Effector memory CD8-positive, alpha-beta T cell (primary cell): ENCODE results near the gene CFLAR.

Source experiments
- ATAC-seq: fragments of 150-1000 bp; cut with Tn5 transposase; replicated peaks from 2 replicates; pipeline ENCODE4 v1.10.0; 2021; ENCODE audit warnings: mild to moderate bottlenecking, moderate library complexity
- DNase-seq, 3 experiments: peaks; one replicate each; pipeline ENCODE4 v3.0.0; 2021
- H3K27ac Mint-ChIP-seq, 2 donors: one replicate each; pipeline ENCODE4 v1.8.0; 2022; ENCODE audit warnings: mild to moderate bottlenecking in 2 of 2, mixed read lengths in 2 of 2, moderate library complexity in 2 of 2
- H3K27me3 Mint-ChIP-seq, 2 donors: one replicate each; pipeline ENCODE4 v1.8.0; 2022; ENCODE audit warnings: mixed read lengths in 2 of 2
- H3K36me3 Mint-ChIP-seq: one replicate; pipeline ENCODE4 v1.8.0; 2022; ENCODE audit warnings: mild to moderate bottlenecking, moderate library complexity, mixed read lengths; ENCODE audit not compliant: insufficient read depth
- H3K4me1 Mint-ChIP-seq, 2 donors: one replicate each; pipeline ENCODE4 v1.8.0; 2022; ENCODE audit warnings: low read depth in 2 of 2, mixed read lengths in 2 of 2
- H3K4me3 Mint-ChIP-seq, 2 donors: one replicate each; pipeline ENCODE4 v1.8.0; 2022; ENCODE audit warnings: mild to moderate bottlenecking in 2 of 2, mixed read lengths in 2 of 2, moderate library complexity in 2 of 2
- H3K9me3 Mint-ChIP-seq, 2 donors: one replicate each; pipeline ENCODE4 v1.8.0; 2022; ENCODE audit warnings: mixed read lengths in 2 of 2

CFLAR gene

GRCh38 chr2:201204655-201205514, 88.9 kb downstream of the CFLAR start:
- Mint-ChIP-seq H3K27me3 (no peaks in the 10 kb centered on the region), H3K4me3 (no peak overlapping the region), H3K9me3 (no peaks in the 10 kb centered on the region), H3K4me1 (no peaks in the 10 kb centered on the region), H3K36me3 (peaks cover 17% of the 10 kb centered on the region), H3K27ac (peak overlapping the region in 1 of 2 donors; percentile 58)
- ATAC-seq = no peak
- no peak for DNase-seq

DNA sequence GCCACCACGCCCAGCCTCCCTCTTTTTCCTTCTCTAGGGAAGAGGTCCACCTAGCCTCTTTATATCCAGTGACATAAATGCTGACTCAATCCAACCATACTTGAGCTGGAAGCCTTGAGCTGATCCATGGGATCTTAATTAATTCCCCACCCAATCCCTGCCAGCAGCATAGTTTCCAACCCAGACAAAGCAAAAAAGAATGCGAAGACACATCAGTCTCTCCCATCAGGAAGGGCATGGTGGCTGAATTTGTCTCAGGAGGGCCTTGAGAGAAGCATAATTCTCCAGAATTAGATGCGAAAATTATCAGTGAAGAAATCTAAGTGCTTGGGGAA, 89.5 kb downstream of the CFLAR start:
- no peak overlapping the region for H3K4me3 Mint-ChIP-seq
- H3K27me3 Mint-ChIP-seq = no peaks in the 10 kb centered on the region
- no peak for DNase-seq
- H3K27ac Mint-ChIP-seq = peak overlapping the region in 1 of 2 donors; percentile 58
- H3K9me3 Mint-ChIP-seq = no peaks in the 10 kb centered on the region
- H3K36me3 Mint-ChIP-seq = peaks cover 11% of the 10 kb centered on the region
- no peak for ATAC-seq
- peaks cover 2% of the 10 kb centered on the region in 2 donors for H3K4me1 Mint-ChIP-seq

GRCh38 chr2:201208563-201209252, 92.7 kb downstream of the CFLAR start:
- peak overlapping the region in 1 of 2 donors; percentile 21 for H3K27ac Mint-ChIP-seq
- peaks cover 6 to 10% of the 10 kb centered on the region in 2 donors for H3K4me1 Mint-ChIP-seq
- ATAC-seq = peak; percentile 19
- H3K4me3 Mint-ChIP-seq = no peak overlapping the region
- H3K9me3 Mint-ChIP-seq = no peaks in the 10 kb centered on the region
- H3K27me3 Mint-ChIP-seq = no peaks in the 10 kb centered on the region
- peaks cover 9% of the 10 kb centered on the region for H3K36me3 Mint-ChIP-seq
- no peak for DNase-seq

DNA sequence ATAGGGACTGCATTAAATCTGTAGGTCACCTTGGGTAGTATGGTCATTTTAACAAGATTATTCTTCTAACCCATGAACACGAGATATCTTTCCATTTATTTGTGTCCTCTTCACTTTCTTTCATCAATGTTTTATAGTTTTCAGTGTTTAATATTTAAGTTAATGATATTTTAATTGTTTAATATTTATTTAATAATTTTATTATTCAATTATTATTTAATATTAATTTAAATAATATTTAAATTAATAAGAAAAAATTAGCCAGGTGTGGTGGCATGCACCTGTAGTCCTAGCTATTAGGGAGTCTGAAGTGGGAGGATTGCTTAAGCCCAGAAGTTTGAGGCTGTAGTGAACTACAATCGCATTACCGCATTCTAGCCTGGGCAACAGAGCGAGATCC, 100.0 kb downstream of the CFLAR start:
- peaks cover 19% of the 10 kb centered on the region for H3K36me3 Mint-ChIP-seq
- H3K27ac Mint-ChIP-seq = no peak overlapping the region
- ATAC-seq (no peak), DNase-seq (no peak)
- no peaks in the 10 kb centered on the region for H3K27me3 Mint-ChIP-seq
- no peak overlapping the region for H3K4me3 Mint-ChIP-seq
- H3K9me3 Mint-ChIP-seq = no peaks in the 10 kb centered on the region
- H3K4me1 Mint-ChIP-seq = peaks cover 9% of the 10 kb centered on the region in 2 donors

- peaks cover 19% of the 10 kb centered on the region for H3K36me3 Mint-ChIP-seq
- H3K4me1 Mint-ChIP-seq = peaks cover 2 to 5% of the 10 kb centered on the region in 2 donors
- H3K4me3 Mint-ChIP-seq = no peak overlapping the region
- H3K27ac Mint-ChIP-seq = no peak overlapping the region
- no peaks in the 10 kb centered on the region for H3K27me3 Mint-ChIP-seq
- no peak for ATAC-seq
- no peak for DNase-seq
- no peaks in the 10 kb centered on the region for H3K9me3 Mint-ChIP-seq
Observed at GRCh38 chr2:201216918-201217317, 101.0 kb downstream of the CFLAR start.

GRCh38 chr2:201218780-201219179, 102.8 kb downstream of the CFLAR start:
- Mint-ChIP-seq H3K36me3 (peaks cover 19% of the 10 kb centered on the region), H3K9me3 (no peaks in the 10 kb centered on the region), H3K27ac (no peak overlapping the region), H3K4me3 (no peak overlapping the region), H3K27me3 (no peaks in the 10 kb centered on the region), H3K4me1 (peaks cover 7 to 9% of the 10 kb centered on the region in 2 donors)
- no peak for DNase-seq
- ATAC-seq = no peak

DNA sequence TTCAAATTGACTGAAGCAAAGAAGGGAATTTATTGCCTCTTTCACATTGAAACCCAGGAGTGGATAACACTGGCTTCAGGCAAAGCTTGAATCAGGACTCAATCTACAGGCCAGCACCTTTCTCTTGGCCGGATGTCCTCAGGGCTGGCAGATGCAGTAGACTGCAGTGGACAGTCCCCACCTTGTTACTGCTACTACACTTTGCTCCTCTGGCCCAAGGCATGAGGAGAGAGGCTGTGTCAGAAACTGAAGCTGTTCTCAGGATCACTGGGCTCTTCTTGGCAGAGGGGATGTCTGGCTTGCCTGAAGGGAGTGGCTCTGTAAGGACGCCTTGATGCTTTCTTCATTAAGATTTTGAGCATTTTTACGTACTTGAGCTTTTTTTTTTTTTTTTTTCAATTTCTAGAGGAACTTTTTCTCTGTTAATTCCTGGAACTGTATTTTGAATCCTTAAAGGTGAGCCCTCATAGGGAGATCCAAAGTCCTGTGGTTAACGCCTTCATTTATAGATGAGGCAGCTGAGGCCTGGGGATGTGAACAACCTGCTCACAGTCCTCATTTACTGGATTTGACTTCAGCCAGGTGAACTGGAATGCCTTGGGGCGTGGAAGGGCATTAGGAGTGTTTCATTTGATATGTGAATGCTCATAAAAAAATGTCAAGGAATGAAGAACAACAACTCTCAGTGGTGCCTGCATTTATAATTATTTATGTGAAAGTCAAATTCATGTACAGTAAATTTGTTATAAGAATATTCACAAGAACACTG, 103.5 kb downstream of the CFLAR start:
- Mint-ChIP-seq H3K9me3 (no peaks in the 10 kb centered on the region), H3K36me3 (peaks cover 19% of the 10 kb centered on the region), H3K4me1 (peaks cover 7 to 9% of the 10 kb centered on the region in 2 donors), H3K27me3 (no peaks in the 10 kb centered on the region), H3K4me3 (no peak overlapping the region), H3K27ac (no peak overlapping the region)
- no peak for DNase-seq
- ATAC-seq = no peak

- no peak overlapping the region for H3K4me3 Mint-ChIP-seq
- DNase-seq (no peak), ATAC-seq (no peak)
- H3K36me3 Mint-ChIP-seq = peaks cover 19% of the 10 kb centered on the region
- H3K27ac Mint-ChIP-seq = peak overlapping the region in 1 of 2 donors; percentile 26
- peaks cover 7 to 9% of the 10 kb centered on the region in 2 donors for H3K4me1 Mint-ChIP-seq
- H3K9me3 Mint-ChIP-seq = no peaks in the 10 kb centered on the region
- H3K27me3 Mint-ChIP-seq = no peaks in the 10 kb centered on the region
Observed at GRCh38 chr2:201220102-201220570, 104.2 kb downstream of the CFLAR start.

DNA sequence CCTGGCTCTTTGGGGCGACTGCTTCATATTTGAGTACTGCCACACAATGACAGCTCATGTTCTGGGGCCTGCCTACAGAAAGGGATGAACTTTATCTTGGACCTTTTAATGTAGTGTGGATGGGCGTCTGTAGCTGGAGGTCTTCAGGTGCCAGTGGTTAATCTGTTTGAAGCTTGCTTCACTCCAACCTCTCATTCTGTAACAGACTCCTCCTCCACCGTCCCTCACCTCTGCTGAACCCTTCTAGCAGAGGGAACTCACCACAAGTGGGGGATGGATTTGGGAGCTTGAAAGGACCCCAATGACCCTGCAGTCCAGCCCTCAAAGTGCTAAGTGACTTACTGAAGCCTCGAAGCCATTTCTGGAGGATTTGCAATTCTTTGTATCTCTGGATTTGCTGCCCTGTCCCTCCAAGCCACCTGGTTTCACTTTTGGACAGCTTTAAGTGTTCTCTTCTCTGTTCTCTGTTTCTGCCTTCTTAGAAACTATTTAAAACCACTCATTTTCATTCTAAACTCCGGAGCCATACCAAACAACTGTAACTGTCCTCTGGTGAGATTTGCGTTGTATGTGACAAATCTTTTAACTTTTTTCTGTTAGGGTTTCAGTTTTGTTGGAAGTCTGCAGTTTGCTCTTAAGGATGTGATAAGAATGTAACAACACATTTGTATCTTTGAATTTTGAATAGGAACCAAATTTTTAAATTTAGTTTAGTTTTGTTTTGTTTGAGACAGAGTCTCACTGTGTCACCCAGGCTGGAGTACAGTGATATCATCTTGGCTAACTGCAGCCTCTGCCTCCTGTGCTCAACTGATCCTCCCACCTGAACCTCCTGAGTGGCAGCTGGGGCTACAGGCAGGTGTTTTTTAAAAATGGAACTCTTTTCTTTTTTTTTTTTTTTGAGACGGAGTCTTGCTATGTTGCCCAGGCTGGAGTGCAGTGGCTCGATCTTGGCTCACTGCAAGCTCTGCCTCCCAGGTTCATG, 107.4 kb downstream of the CFLAR start:
- no peak for ATAC-seq
- peaks cover 2 to 7% of the 10 kb centered on the region in 2 donors for H3K4me1 Mint-ChIP-seq

More for the DNA sequence above, 107.4 kb downstream of the CFLAR start:
- Mint-ChIP-seq H3K9me3 (no peaks in the 10 kb centered on the region), H3K36me3 (peaks cover 15% of the 10 kb centered on the region), H3K27me3 (no peaks in the 10 kb centered on the region), H3K27ac (peak overlapping the region; percentile 63 to 76), H3K4me3 (no peak overlapping the region)
- DNase-seq = no peak
